ENCODE measurements around the gene NAV2. TPM values are rescaled to one million over a fixed set of nuclear protein-coding genes. Genes with fewer than 3 reads are reported as not detected.

The NAV2 gene
- total RNA-seq, 4 donors from 2014 or later = 19.2 to 34.7 (median 25.8) TPM

DNA sequence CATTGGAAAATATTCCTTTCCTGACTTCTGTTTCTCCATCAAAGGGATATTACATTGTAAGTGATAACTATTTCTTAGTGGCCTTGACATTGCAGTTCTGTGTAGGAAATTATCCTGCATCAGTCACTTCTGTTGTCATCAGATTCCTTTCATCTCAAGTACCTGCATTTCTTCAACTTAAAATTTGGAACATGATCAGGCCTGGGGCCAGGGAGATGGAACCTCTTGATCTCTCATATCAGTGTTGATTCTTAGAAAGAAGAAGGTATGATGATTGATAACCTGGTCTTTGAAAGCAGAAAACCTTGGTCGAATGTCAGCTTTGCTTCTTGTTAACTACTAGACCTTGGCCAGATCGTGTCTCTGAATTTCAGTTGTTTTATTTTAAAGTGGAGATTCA lies 93.6 kb downstream of the NAV2 start:
- DNase-seq (ENCODE audit: low spot score in 2 of 2) = no peak
- Histone ChIP-seq H3K36me3 (no peaks in the 10 kb centered on the region), H3K4me3 (no peak overlapping the region), H3K27me3 (no peaks in the 10 kb centered on the region), H3K4me1 (peaks cover 0 to 23% (median 6%) of the 10 kb centered on the region in 4 donors), H3K27ac (no peak overlapping the region), H3K9me3 (no peaks in the 10 kb centered on the region)
- TF ChIP-seq EP300 (IDR thresholded peaks at IDR 0.05) (no peak), POLR2A (IDR thresholded peaks at IDR 0.05) (no peak)
- TF ChIP-seq, protein P1, sequence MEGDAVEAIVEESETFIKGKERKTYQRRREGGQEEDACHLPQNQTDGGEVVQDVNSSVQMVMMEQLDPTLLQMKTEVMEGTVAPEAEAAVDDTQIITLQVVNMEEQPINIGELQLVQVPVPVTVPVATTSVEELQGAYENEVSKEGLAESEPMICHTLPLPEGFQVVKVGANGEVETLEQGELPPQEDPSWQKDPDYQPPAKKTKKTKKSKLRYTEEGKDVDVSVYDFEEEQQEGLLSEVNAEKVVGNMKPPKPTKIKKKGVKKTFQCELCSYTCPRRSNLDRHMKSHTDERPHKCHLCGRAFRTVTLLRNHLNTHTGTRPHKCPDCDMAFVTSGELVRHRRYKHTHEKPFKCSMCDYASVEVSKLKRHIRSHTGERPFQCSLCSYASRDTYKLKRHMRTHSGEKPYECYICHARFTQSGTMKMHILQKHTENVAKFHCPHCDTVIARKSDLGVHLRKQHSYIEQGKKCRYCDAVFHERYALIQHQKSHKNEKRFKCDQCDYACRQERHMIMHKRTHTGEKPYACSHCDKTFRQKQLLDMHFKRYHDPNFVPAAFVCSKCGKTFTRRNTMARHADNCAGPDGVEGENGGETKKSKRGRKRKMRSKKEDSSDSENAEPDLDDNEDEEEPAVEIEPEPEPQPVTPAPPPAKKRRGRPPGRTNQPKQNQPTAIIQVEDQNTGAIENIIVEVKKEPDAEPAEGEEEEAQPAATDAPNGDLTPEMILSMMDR (IDR thresholded peaks at IDR 0.05) = no peak
- WGBS, 2 donors = 79 to 86% methylated on average over 2 of the region's 2 CpGs

DNA sequence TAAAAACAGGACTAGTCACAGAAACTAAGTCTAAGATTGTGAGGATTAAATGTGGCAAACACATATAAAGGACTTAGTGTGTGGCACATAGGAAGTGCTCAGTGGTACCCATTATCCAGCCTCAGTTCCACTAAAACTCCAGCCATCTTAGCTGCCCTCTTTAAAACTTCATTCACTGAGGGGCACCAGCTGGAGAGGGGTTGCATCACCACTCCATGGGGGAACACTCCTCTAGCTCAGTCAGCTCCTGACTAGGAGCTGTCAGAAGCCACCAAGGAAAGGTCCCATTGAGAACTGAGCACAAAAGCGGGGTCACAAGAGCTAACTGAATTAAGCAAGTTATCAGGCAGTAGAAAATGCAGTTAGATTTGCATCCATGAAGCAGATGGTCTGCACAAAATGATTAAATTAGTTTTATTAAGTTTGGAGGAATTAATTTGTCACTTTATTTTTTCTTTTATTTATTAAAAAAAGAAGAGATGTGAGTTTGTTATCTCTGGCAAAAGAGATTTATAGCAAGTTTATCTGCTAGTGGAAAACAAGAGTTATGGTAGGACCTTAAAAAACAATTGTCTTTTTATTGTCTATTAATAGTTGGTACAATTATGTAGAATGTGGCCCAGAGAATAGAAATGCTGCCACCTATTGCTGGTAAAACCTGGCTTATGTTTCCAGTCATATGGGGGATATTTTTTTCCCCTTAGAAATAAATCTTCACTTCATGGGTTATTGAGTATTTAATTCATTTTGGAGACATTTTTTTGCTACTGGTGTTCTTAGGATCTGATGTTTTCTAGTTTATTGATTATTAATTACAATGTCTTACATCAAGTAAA lies 95.7 kb downstream of the NAV2 start:
- H3K4me1 ChIP-seq = peaks cover 0 to 18% (median 3%) of the 10 kb centered on the region in 4 donors
- no peaks in the 10 kb centered on the region for H3K27me3 ChIP-seq
- WGBS, 2 donors = 86 to 100% methylated on average over 1 of the region's 1 CpG

DNA sequence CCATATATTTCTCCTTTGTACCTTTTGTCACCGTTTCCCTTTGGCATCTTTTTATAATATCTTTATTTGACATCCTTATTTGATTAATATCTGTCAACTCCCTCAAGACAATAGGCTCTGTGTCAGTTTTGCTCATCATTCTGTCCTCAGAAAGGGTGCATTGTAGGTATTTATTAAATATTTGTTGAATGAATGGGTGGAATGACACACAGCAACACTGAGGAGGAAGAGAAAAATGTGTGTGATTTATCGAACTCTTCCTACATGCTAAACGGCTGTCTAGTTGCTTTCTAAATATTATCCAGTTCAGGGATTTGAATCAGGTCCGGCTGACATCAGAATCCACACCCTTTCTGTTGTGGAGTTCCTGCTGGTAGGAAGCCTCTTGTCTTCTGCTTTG lies 98.2 kb downstream of the NAV2 start:
- TF ChIP-seq EP300 (IDR thresholded peaks at IDR 0.05) (no peak), POLR2A (IDR thresholded peaks at IDR 0.05) (no peak)
- TF ChIP-seq, protein P1 (IDR thresholded peaks at IDR 0.05) = no peak
- Histone ChIP-seq H3K9me3 (no peaks in the 10 kb centered on the region), H3K4me3 (no peak overlapping the region), H3K27ac (no peak overlapping the region), H3K27me3 (no peaks in the 10 kb centered on the region), H3K4me1 (peaks cover 0 to 21% (median 3%) of the 10 kb centered on the region in 4 donors), H3K36me3 (no peaks in the 10 kb centered on the region)
- DNase-seq (ENCODE audit: low spot score in 2 of 2) = no peak
- WGBS, 2 donors = 47 to 57% methylated on average over 4 of the region's 4 CpGs

More for the DNA sequence above, 95.7 kb downstream of the NAV2 start:
- TF ChIP-seq EP300 (IDR thresholded peaks at IDR 0.05) = no peak
- TF ChIP-seq, protein P1 (IDR thresholded peaks at IDR 0.05) = peak in 1 of 5 experiments; percentile 17
- no peak for TF ChIP-seq POLR2A (IDR thresholded peaks at IDR 0.05)
- Histone ChIP-seq H3K36me3 (no peaks in the 10 kb centered on the region), H3K9me3 (no peaks in the 10 kb centered on the region), H3K27ac (no peak overlapping the region), H3K4me3 (no peak overlapping the region)
- DNase-seq (ENCODE audit: low spot score in 2 of 2) = no peak

DNA sequence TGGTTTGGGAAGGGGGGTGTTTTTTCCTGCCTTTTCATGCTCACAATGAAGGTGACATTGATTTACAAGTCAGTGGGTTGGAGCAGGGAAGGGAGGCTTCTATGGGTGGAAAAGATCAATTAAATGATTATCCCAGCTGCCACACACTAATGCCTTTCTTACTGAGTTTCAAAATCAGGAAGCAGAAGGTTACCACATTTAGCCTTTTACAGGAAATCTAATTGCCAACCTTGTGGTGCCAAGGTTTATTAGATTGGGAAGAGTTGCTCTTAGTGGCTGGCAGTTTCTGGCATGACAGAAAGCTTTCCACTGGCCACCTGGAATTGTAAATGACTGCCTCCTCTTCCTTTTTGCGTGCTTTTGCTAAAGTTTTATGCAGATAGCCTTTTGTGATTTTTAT lies 98.7 kb downstream of the NAV2 start:
- Histone ChIP-seq H3K4me1 (peaks cover 0 to 27% (median 3%) of the 10 kb centered on the region in 4 donors), H3K9me3 (no peaks in the 10 kb centered on the region), H3K27me3 (no peaks in the 10 kb centered on the region), H3K4me3 (no peak overlapping the region), H3K27ac (no peak overlapping the region), H3K36me3 (no peaks in the 10 kb centered on the region)
- no peak for DNase-seq (ENCODE audit: low spot score in 2 of 2)
- TF ChIP-seq, protein P1 (IDR thresholded peaks at IDR 0.05) = no peak
- TF ChIP-seq POLR2A (IDR thresholded peaks at IDR 0.05) = no peak
- no peak for TF ChIP-seq EP300 (IDR thresholded peaks at IDR 0.05)
- 79 to 81% methylated on average over 1 of the region's 1 CpG for WGBS, 2 donors

DNA sequence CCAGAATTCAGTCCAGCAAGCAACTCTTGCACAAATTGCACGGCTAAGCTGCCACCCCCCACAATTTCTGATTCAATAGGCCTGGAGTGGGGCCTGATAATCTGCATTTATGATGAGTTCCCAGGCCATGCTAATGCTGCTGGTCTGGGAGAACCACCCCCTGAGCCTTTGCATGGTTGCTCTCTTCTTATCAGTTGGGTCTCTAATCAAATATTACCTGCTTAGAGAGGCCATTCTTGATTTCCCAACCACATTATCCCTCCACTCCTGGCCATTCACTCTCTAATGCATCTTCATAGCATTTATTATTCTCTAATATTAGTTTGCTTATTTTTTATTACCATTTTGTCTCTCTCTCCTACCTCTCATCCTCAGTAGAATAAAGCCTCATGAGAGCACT lies 99.5 kb downstream of the NAV2 start:
- Histone ChIP-seq H3K27ac (no peak overlapping the region), H3K27me3 (no peaks in the 10 kb centered on the region), H3K4me1 (peaks cover 0 to 26% (median 3%) of the 10 kb centered on the region in 4 donors), H3K9me3 (no peaks in the 10 kb centered on the region), H3K4me3 (no peak overlapping the region), H3K36me3 (no peaks in the 10 kb centered on the region)
- DNase-seq (ENCODE audit: low spot score in 2 of 2) = no peak
- no peak for TF ChIP-seq EP300 (IDR thresholded peaks at IDR 0.05)
- TF ChIP-seq, protein P1 (IDR thresholded peaks at IDR 0.05) = no peak
- TF ChIP-seq POLR2A (IDR thresholded peaks at IDR 0.05) = no peak
- WGBS, 2 donors = 78 to 95% methylated on average over 1 of the region's 1 CpG
